Sigmoid colon (tissue), 7 donors: ENCODE measurements around the gene CTNNA2. TPM values are rescaled to one million over a fixed set of nuclear protein-coding genes. Genes with fewer than 3 reads are reported as not detected.

Experiments
- DNase-seq: peaks from one replicate; pipeline ENCODE4 v3.0.0-alpha.2; 2019
- H3K27ac ChIP-seq, 4 donors: fragments of 200-600 bp; sonication (generic); one replicate each; pipeline ENCODE4 v1.5.1; 2016 to 2019; ENCODE audit warnings: mild to moderate bottlenecking in 1 of 4
- H3K27me3 ChIP-seq, 3 donors: fragments of 200-600 bp; sonication (generic); one replicate each; pipeline ENCODE4 v1.5.1; 2019; ENCODE audit warnings: mild to moderate bottlenecking in 1 of 3
- H3K36me3 ChIP-seq, 4 donors: fragments of 200-600 bp; sonication (generic); one replicate each; pipeline ENCODE4 v1.5.1; 2016 to 2019
- H3K4me1 ChIP-seq, 4 donors: fragments of 200-600 bp; sonication (generic); one replicate each; pipeline ENCODE4 v1.5.1; 2017 to 2019
- H3K4me3 ChIP-seq, 4 donors: fragments of 200-600 bp; sonication (generic); one replicate each; pipeline ENCODE4 v1.5.1; 2017 to 2019; ENCODE audit warnings: mild to moderate bottlenecking in 2 of 4, moderate library complexity in 1 of 4
- H3K9me3 ChIP-seq, 4 donors: fragments of 200-600 bp in 3 of 4; sonication (generic) in 3 of 4; one replicate each; pipeline versions ENCODE4 v1.5.1 to v1.6.1; 2013 to 2019
- EP300 ChIP-seq, 4 donors: sonication (generic); formaldehyde crosslinking; IDR thresholded peaks; one replicate each; pipeline ENCODE4 v1.6.1; 2017; ENCODE audit warnings: antibody characterized with exemption in 4 of 4
- POLR2A ChIP-seq, 2 donors: fragments of 450-650 bp; IDR thresholded peaks; one replicate each; pipeline ENCODE4 v1.6.1; 2016; ENCODE audit warnings: antibody characterized with exemption in 2 of 2, mild to moderate bottlenecking in 2 of 2, moderate library complexity in 2 of 2
- POLR2AphosphoS5 ChIP-seq, 4 donors: sonication (generic); formaldehyde crosslinking; IDR thresholded peaks; one replicate each; pipeline ENCODE4 v1.6.1; 2017; ENCODE audit warnings: antibody characterized with exemption in 4 of 4
- WGBS, 2 donors: extraction: QIAGEN DNeasy Blood & Tissue Kit; methylation state at CpG; one replicate each; pipeline ENCODE4 v1.1.7; 2013; 5-methylcytosine and 5-hydroxymethylcytosine counted together
- intact Hi-C: fragments of 100-400 bp; cut with DNase I; formaldehyde crosslinking; loops from one replicate; pipeline ENCODE4 v1.15.1; 2023
- polyA plus RNA-seq, 3 donors: library from polyadenylated mRNA; stranded (reverse); fragments of 200-250 nt; gene quantifications; one replicate each; pipeline ENCODE4 v1.2.3, GENCODE V29; 2013
- total RNA-seq, 4 donors: library from RNA; depleted of rRNA; stranded (reverse); fragments of >200 nt; gene quantifications; one replicate each; pipeline ENCODE4 v1.1.0, GENCODE V29; 2016
- TF ChIP-seq, protein P1 (sequence below), 4 experiments: fragments of 450-650 bp in 3 of 4; fragments of 200-600 bp in 1 of 4; IDR thresholded peaks; one replicate each; pipeline ENCODE4 v1.5.1; 2016 to 2019; ENCODE audit warnings: antibody characterized with exemption in 4 of 4, mild to moderate bottlenecking in 3 of 4, moderate library complexity in 2 of 4
- donor health status: healthy with polysubstance abuse.
- donor health status: Bipolar disorder and iron deficiency.
- donor health status: healthy.

CTNNA2 gene
- total and polyA plus RNA-seq, 7 donors = 1.4 to 8.6 (median 3.8) TPM; not detected in 2

DNA sequence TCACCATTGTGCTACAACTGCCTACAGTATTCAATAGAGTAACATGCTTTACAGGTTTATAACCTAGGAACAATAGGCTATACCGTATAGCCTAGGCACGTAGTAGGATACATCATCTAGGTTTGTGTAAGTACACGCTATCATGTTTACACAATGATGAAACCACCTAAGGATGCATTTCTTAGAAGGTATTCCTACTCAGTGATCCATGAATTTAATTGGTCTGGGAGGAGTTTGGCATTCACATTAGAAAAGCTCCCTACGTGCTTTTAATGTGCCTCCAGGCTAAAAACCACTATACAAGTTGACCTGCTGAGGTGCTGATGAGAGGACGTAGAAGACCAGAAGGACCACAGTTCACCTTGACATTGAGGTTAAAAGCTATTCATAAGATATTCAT lies 946.2 kb downstream of the CTNNA2 start:
- 75 to 84% methylated on average over 5 of the region's 5 CpGs for WGBS, 2 donors
- TF ChIP-seq EP300 (IDR thresholded peaks at IDR 0.05) (no peak), POLR2A (IDR thresholded peaks at IDR 0.05) (no peak)
- TF ChIP-seq, protein P1, sequence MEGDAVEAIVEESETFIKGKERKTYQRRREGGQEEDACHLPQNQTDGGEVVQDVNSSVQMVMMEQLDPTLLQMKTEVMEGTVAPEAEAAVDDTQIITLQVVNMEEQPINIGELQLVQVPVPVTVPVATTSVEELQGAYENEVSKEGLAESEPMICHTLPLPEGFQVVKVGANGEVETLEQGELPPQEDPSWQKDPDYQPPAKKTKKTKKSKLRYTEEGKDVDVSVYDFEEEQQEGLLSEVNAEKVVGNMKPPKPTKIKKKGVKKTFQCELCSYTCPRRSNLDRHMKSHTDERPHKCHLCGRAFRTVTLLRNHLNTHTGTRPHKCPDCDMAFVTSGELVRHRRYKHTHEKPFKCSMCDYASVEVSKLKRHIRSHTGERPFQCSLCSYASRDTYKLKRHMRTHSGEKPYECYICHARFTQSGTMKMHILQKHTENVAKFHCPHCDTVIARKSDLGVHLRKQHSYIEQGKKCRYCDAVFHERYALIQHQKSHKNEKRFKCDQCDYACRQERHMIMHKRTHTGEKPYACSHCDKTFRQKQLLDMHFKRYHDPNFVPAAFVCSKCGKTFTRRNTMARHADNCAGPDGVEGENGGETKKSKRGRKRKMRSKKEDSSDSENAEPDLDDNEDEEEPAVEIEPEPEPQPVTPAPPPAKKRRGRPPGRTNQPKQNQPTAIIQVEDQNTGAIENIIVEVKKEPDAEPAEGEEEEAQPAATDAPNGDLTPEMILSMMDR (IDR thresholded peaks at IDR 0.05) = no peak
- H3K9me3 ChIP-seq = no peaks in the 10 kb centered on the region
- H3K36me3 ChIP-seq = no peaks in the 10 kb centered on the region
- no peak overlapping the region for H3K4me3 ChIP-seq
- no peaks in the 10 kb centered on the region for H3K27me3 ChIP-seq
- no peaks in the 10 kb centered on the region for H3K4me1 ChIP-seq
- no peak overlapping the region for H3K27ac ChIP-seq
- DNase-seq = no peak
- intact Hi-C loops = no loop called here

DNA sequence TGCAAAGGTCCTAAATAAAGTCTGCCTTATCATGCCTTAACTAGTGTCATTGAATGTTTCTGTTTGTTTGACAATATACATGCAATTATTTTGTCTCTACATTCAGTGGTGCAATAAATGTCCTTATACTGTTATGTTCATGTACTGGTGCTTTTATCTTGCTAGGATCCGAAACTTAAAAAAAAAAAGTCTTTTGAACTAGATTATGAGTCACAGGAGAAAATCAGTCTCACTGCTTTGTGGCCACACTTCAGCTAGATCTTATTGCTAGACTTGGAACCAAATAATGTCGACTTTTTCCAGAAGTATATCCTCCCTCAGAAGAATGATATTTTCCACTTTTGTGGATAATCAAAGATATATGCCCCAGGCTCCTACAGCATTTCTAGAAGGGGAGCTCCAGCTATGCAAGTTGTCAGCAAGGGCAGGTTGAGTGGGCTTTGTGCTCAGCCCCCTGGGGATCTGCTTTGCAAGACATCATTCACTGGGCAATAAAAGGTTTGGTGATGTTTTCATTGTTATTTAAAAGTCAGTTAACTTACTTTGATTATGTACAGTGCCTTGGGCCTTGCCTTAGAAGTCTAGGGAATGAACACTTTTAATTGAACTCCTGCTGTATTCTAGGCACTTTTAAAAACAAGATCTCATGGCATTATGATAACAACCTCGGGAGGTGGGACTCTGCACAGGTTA lies 948.8 kb downstream of the CTNNA2 start:
- H3K27me3 ChIP-seq = no peaks in the 10 kb centered on the region
- H3K36me3 ChIP-seq = no peaks in the 10 kb centered on the region
- intact Hi-C loops = no loop called here
- DNase-seq = no peak
- TF ChIP-seq, protein P1 (IDR thresholded peaks at IDR 0.05) = no peak
- TF ChIP-seq EP300 (IDR thresholded peaks at IDR 0.05) (no peak), POLR2A (IDR thresholded peaks at IDR 0.05) (no peak), POLR2AphosphoS5 (IDR thresholded peaks at IDR 0.05) (no peak)
- no peaks in the 10 kb centered on the region for H3K9me3 ChIP-seq
- 68 to 75% methylated on average over 3 of the region's 3 CpGs for WGBS, 2 donors
- no peak overlapping the region for H3K27ac ChIP-seq
- no peak overlapping the region for H3K4me3 ChIP-seq
- no peaks in the 10 kb centered on the region for H3K4me1 ChIP-seq

DNA sequence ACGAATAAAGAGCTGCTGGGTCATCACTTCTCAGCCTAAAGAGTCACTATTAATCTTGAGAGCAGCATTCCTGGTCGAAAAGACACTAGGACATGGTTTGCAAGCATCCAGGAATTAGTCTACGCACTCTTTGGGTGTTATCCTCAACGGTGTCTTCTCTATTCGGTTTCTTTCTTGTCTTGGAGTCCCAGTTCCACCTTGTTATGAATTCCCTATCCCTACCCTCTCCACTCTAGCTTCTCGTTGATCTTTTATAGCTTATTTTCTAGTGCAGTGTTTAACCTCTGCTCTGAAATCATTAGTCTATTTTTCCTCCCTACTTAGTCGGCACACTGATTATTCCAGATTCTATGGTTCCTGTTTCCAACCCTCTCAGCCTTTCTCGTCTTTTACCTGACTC lies 949.8 kb downstream of the CTNNA2 start:
- no peak for TF ChIP-seq POLR2AphosphoS5 (IDR thresholded peaks at IDR 0.05)
- TF ChIP-seq POLR2A (IDR thresholded peaks at IDR 0.05) = no peak
- no peak for TF ChIP-seq EP300 (IDR thresholded peaks at IDR 0.05)
- TF ChIP-seq, protein P1 (IDR thresholded peaks at IDR 0.05) = no peak
- H3K27me3 ChIP-seq = no peaks in the 10 kb centered on the region
- no peaks in the 10 kb centered on the region for H3K9me3 ChIP-seq
- no peaks in the 10 kb centered on the region for H3K36me3 ChIP-seq
- 72 to 80% methylated on average over 8 of the region's 8 CpGs for WGBS, 2 donors
- intact Hi-C loops = no loop called here
- no peak overlapping the region for H3K4me3 ChIP-seq
- H3K27ac ChIP-seq = no peak overlapping the region
- no peaks in the 10 kb centered on the region for H3K4me1 ChIP-seq
- DNase-seq = no peak

DNA sequence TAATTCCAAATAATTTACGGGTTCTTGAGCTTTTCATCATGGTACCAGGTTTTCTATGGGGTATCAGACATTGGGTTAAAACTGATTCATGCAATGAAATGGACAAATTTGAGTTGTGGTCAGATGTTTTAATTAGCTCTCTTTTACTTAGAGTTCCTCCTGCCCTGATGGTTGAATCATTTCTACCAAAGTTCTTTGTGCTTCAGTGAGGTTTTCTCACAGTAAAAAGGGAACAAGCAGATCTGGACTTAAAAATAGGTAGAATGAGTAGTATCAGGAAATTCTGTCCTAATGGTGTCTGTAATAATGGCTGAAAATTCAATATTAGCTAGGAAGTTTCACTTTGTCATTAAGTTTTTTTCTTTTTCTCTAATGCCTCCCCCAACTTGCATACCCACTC lies 951.4 kb downstream of the CTNNA2 start:
- Histone ChIP-seq H3K36me3 (no peaks in the 10 kb centered on the region), H3K4me3 (no peak overlapping the region), H3K27ac (no peak overlapping the region), H3K9me3 (no peaks in the 10 kb centered on the region), H3K27me3 (no peaks in the 10 kb centered on the region), H3K4me1 (no peaks in the 10 kb centered on the region)
- TF ChIP-seq POLR2A (IDR thresholded peaks at IDR 0.05) = no peak
- intact Hi-C loops = no loop called here
- no peak for DNase-seq
- 47 to 90% methylated on average over 1 of the region's 1 CpG for WGBS, 2 donors

DNA sequence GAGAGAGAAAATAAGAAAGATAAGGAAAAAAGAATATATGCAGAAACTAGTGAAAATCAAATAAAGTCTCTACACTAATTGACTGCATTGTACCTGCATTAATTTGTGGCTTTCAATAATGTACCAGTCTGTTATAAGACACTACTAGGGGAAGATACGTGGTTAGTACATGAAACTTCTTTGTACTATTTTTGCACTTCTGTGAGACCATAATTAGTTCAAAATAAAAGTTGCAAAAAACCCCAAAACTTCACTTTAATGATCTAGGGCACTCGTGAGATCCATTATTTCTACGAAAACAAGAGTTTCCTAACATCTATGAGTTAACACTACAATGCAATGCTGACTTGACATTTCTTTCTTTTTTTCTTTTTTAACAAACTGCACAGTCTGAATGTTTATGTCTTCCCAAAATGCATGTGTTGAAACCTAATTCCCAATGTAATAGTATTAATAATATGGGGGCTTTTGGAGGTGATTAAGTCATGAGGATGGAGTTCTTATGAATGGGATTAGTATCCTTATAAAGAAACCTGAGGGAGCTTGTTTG lies 954.5 kb downstream of the CTNNA2 start:
- DNase-seq = no peak
- no peaks in the 10 kb centered on the region for H3K4me1 ChIP-seq
- no peak for TF ChIP-seq POLR2A (IDR thresholded peaks at IDR 0.05)
- TF ChIP-seq POLR2AphosphoS5 (IDR thresholded peaks at IDR 0.05) = no peak
- no peak for TF ChIP-seq EP300 (IDR thresholded peaks at IDR 0.05)
- TF ChIP-seq, protein P1 (IDR thresholded peaks at IDR 0.05) = no peak
- peaks cover 0 to 2% (median 0%) of the 10 kb centered on the region in 4 donors for H3K9me3 ChIP-seq
- H3K4me3 ChIP-seq = no peak overlapping the region
- H3K27me3 ChIP-seq = no peaks in the 10 kb centered on the region
- no peak overlapping the region for H3K27ac ChIP-seq
- intact Hi-C loops = no loop called here
- H3K36me3 ChIP-seq = no peaks in the 10 kb centered on the region
- WGBS, 2 donors = 78 to 83% methylated on average over 3 of the region's 3 CpGs
